ENCODE measurements around the gene ELFN2. TPM values are rescaled to one million over a fixed set of nuclear protein-coding genes. Genes with fewer than 3 reads are reported as not detected.
A peak's percentile ranks its signal among the peaks of the same experiment; 100 is the strongest.

ELFN2 gene
- total and polyA plus RNA-seq, 4 donors = 0.07 to 0.19 (median 0.08) TPM; not detected in 1

DNA sequence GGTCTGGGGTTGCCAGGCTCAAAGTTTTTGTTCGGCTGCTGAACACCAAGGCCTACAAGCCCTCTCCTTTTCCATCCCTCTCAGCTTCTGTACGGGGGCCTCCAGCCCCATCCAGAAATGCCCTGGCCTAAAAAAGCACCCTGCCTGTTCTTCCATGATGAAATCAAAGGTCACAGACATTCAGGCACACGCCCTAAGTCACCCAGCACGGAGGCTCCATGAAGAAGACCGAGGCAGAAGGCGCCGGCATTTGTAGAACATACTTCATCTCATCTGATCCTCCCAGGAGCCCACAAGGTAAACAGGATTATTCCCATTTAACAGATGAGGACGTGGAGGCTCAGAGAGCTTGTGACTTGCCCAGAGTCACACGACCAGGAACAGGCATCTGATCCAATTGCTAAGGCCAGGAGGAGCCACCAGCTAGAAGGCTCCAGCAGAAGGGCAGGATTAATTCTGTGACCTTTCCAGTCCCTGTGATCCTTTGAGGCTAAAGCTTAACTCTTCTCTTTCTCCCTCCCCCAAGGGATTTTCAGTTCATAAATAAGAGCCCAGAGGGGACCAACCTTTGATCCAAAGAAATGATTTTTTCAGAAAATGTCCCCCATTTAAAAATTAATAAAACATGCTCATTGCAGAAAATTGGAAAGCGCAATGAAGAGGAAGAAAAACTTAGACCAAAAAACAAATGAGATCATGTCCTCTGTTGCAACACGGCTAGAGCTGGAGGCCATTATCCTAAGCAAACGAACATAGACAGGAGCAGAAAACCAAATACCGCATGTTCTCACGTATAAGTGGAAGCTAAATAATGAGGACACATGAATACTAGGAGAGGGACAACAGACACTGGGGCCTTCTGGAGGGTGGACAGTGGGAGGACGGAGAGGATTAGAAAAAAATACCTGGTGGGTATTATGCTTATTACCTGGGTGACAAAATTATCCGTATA is 106.3 kb downstream of the ELFN2 start:
- WGBS = 54% methylated on average over 16 of the region's 16 CpGs
- peaks cover 15 to 39% (median 28%) of the 10 kb centered on the region in 4 donors for H3K4me1 ChIP-seq (ENCODE audit: control insufficient read depth in 4 of 4, insufficient read depth in 4 of 4, low read length in 3 of 4)
- no peak overlapping the region for H3K4me3 ChIP-seq (ENCODE audit: low read depth in 1 of 3, low read length in 3 of 3)
- TF ChIP-seq TAF1 (conservative IDR thresholded peaks at IDR 0.05) (no peak), RAD21 (IDR thresholded peaks at IDR 0.05) (peak in 1 of 2 donors; percentile 25), JUND (IDR thresholded peaks at IDR 0.05) (peak; percentile 51 to 82), NR2F2 (IDR thresholded peaks at IDR 0.05) (no peak), GABPA (IDR thresholded peaks at IDR 0.05 in 1 of 2, conservative IDR thresholded peaks at IDR 0.05 in 1 of 2) (peak in 1 of 2 donors; percentile 43), HNF4A (conservative IDR thresholded peaks at IDR 0.05) (peak; percentile 39 to 61), FOXA1 (IDR thresholded peaks at IDR 0.05) (no peak), FOXA2 (IDR thresholded peaks at IDR 0.05) (no peak), RXRA (IDR thresholded peaks at IDR 0.05) (peak; percentile 60 to 65), SP1 (IDR thresholded peaks at IDR 0.05) (peak; percentile 68), HNF4G (IDR thresholded peaks at IDR 0.05) (no peak), YY1 (IDR thresholded peaks at IDR 0.05) (peak; percentile 96)
- TF ChIP-seq, protein P1, sequence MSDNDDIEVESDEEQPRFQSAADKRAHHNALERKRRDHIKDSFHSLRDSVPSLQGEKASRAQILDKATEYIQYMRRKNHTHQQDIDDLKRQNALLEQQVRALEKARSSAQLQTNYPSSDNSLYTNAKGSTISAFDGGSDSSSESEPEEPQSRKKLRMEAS (IDR thresholded peaks at IDR 0.05) = no peak
- TF ChIP-seq, protein P2, sequence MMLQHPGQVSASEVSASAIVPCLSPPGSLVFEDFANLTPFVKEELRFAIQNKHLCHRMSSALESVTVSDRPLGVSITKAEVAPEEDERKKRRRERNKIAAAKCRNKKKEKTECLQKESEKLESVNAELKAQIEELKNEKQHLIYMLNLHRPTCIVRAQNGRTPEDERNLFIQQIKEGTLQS (IDR thresholded peaks at IDR 0.05) = peak; percentile 49
- TF ChIP-seq, protein P3, sequence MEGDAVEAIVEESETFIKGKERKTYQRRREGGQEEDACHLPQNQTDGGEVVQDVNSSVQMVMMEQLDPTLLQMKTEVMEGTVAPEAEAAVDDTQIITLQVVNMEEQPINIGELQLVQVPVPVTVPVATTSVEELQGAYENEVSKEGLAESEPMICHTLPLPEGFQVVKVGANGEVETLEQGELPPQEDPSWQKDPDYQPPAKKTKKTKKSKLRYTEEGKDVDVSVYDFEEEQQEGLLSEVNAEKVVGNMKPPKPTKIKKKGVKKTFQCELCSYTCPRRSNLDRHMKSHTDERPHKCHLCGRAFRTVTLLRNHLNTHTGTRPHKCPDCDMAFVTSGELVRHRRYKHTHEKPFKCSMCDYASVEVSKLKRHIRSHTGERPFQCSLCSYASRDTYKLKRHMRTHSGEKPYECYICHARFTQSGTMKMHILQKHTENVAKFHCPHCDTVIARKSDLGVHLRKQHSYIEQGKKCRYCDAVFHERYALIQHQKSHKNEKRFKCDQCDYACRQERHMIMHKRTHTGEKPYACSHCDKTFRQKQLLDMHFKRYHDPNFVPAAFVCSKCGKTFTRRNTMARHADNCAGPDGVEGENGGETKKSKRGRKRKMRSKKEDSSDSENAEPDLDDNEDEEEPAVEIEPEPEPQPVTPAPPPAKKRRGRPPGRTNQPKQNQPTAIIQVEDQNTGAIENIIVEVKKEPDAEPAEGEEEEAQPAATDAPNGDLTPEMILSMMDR (IDR thresholded peaks at IDR 0.05; ENCODE audit: low read depth, low read length, missing input control) = no peak
- TF ChIP-seq, protein P4, sequence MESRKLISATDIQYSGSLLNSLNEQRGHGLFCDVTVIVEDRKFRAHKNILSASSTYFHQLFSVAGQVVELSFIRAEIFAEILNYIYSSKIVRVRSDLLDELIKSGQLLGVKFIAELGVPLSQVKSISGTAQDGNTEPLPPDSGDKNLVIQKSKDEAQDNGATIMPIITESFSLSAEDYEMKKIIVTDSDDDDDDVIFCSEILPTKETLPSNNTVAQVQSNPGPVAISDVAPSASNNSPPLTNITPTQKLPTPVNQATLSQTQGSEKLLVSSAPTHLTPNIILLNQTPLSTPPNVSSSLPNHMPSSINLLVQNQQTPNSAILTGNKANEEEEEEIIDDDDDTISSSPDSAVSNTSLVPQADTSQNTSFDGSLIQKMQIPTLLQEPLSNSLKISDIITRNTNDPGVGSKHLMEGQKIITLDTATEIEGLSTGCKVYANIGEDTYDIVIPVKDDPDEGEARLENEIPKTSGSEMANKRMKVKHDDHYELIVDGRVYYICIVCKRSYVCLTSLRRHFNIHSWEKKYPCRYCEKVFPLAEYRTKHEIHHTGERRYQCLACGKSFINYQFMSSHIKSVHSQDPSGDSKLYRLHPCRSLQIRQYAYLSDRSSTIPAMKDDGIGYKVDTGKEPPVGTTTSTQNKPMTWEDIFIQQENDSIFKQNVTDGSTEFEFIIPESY (IDR thresholded peaks at IDR 0.05) = no peak
- TF ChIP-seq, protein P5, sequence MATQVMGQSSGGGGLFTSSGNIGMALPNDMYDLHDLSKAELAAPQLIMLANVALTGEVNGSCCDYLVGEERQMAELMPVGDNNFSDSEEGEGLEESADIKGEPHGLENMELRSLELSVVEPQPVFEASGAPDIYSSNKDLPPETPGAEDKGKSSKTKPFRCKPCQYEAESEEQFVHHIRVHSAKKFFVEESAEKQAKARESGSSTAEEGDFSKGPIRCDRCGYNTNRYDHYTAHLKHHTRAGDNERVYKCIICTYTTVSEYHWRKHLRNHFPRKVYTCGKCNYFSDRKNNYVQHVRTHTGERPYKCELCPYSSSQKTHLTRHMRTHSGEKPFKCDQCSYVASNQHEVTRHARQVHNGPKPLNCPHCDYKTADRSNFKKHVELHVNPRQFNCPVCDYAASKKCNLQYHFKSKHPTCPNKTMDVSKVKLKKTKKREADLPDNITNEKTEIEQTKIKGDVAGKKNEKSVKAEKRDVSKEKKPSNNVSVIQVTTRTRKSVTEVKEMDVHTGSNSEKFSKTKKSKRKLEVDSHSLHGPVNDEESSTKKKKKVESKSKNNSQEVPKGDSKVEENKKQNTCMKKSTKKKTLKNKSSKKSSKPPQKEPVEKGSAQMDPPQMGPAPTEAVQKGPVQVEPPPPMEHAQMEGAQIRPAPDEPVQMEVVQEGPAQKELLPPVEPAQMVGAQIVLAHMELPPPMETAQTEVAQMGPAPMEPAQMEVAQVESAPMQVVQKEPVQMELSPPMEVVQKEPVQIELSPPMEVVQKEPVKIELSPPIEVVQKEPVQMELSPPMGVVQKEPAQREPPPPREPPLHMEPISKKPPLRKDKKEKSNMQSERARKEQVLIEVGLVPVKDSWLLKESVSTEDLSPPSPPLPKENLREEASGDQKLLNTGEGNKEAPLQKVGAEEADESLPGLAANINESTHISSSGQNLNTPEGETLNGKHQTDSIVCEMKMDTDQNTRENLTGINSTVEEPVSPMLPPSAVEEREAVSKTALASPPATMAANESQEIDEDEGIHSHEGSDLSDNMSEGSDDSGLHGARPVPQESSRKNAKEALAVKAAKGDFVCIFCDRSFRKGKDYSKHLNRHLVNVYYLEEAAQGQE (IDR thresholded peaks at IDR 0.05) = no peak
- H3K27ac ChIP-seq (ENCODE audit: low read depth in 1 of 2, low read length in 2 of 2) = peak overlapping the region; percentile 54 to 61
- no peak for DNase-seq (ENCODE audit: low spot score)
- H3K9ac ChIP-seq (ENCODE audit: low read depth in 1 of 2, low read length in 2 of 2) = peak overlapping the region in 1 of 2 donors; percentile 30
- no peaks in the 10 kb centered on the region for H3K9me3 ChIP-seq (ENCODE audit: control insufficient read depth in 4 of 4, low read length in 3 of 4)
- no peaks in the 10 kb centered on the region for H3K36me3 ChIP-seq (ENCODE audit: control insufficient read depth in 4 of 4, insufficient read depth in 3 of 4, low read depth in 1 of 4, low read length in 3 of 4)
- H3K27me3 ChIP-seq (ENCODE audit: control insufficient read depth in 4 of 4, insufficient read depth in 4 of 4, low read length in 3 of 4) = no peaks in the 10 kb centered on the region

Data from liver (tissue), 9 donors.